Stimulated activated CD8-positive, alpha-beta memory T cell treated with anti-CD3 and anti-CD28 coated beads, Interleukin-12 subunit alpha, Interleukin-12 subunit beta, amount 100 ng/mL, for 1 hour (primary cell): ENCODE data around the gene HAUS7.
A peak's percentile ranks its signal among the peaks of the same experiment; 100 is the strongest.

Experiments used
- DNase-seq: peaks from one replicate; pipeline ENCODE4 v3.0.0-alpha.2; 2020; ENCODE audit warnings: low read depth

HAUS7 gene

DNA sequence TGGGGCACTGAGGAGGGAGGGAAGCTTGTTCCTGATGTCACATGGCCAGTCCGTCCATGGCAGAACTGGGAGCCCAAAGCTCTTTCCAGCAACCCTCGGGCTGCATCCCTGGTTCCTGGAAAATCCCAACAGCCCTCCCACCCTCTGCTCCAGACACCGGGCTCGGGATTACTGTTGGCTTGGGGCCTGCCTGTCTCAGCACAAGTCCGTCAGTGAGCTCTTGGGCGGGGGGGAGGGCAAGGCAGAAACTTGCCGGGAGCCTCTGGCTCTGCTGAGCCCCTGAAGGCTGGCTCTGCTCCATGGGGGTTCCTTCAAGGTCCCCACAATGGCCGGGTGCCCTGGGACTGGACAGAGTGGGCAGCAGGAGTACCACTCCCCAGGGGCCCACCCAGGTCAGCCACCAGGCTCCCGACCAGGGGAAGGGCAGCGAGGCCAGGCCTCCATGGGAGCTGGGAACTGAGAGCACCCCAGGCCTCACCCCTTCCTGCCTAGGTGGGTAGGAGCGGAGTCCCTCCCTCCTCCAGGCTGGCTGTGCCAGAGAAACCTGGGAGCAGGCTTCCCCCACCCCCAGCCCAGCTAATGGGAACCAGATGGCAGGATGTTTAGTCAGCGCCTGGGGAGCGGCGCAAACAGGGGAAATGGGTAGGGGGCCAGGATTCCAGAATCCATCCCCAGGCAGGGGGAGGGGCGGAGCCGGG, 6.4 kb upstream of the HAUS7 start:
- no peak for DNase-seq

DNA sequence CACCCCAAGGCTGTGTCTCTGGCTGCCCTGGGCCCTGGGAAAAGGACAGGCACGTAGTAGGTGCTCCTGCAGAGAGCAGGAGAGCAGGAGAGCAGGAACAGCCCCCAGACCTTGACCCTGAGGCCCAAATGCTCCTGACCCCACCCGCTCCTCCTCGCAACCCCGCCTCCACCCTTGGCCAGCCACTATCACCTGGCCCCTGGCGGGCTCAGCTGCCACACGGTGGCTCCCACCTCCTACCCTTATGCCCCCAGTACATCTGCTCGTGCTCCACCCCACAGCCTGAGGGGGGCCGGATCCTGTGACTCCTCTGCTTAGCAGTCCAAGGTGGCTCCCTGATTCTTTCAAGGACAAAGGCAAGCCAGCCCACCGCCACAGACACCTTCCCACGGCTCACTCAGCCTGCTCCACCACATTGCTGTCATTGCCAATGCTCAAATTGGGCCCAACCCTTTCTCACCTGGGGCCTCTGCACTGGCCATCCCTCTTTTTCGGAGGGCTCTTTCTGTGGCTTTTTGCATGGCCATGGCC, 5.4 kb upstream of the HAUS7 start:
- no peak for DNase-seq

DNA sequence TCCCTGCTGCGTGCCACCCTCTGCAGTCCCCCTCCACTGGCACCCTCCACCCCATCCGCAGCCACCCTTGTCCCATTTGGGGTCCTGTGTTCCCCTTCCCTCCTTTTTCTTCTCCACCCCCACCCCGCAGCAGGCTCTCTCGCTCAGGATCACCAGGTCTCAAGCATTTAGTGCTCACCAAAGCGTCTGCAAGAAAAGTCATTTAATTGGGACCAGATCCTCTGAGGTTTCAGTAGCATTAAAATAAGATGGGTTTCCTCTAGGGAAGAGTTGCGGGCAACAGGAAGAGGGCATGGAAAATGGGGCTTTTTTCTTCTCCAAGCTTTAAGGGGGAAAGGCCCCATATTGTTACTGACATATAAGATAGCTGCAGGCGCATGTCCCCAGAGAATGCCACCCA, 4.9 kb upstream of the HAUS7 start:
- DNase-seq: no peak

DNA sequence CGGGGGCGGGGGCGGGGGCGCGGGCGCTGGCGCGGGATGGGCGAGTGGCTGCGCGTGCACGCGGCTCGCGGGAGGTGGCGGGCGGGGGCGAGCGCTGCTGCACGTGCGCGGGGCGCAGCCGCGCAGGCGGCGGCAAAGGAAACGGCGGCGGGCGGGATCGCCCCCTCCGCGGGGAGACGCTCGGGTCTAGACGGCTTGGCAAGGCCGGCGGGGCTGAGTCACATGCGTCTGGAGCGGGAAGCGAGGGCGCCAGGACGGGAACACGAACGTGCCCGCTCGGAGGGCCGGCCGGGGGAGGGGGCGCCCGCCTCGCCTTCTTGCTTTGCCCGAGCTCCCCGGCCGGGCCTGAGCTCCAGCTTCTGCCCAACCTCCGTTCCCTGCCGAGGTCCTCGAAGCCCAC, 4.3 kb upstream of the HAUS7 start:
- no peak for DNase-seq

DNA sequence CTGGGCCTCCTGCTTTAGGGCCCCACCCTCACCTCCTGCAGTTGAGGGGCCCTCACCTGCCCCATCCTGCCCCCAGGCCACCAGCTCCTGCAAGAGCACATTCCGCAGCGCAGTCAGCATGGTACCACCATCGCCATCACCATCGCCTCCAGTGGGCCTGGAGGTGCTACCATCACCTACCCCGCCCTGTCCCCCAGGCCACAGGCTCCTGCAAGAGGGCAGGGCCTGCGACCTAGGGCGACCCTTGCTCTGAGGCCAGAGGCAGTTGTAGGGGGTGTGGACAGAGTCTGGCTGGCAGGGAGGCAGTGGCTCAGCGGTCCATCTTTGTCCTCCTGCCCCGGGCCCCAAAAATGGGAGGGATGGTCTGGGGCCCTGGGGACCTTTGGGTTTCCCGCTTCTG, 3.9 kb upstream of the HAUS7 start:
- no peak for DNase-seq

DNA sequence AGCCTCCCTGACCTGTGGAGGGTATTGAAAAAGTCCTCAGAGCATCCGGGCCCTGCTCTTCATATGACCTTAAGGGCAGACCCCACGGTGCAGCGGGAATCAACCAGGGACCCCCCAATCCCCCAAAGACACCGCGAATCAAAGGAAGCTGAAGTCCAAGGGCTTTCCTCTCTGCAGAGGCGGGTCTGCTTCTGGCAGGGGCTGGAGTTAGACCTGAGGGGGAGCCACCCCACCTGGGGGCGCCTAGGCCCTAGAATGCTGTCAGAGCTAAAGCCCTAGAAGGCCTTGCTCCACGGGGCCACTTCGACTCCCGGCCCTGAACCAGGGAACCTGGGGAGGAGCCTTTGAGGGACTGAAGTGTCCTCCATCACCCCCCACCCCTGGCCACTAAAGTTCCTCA, 2.8 kb upstream of the HAUS7 start:
- no peak for DNase-seq

DNA sequence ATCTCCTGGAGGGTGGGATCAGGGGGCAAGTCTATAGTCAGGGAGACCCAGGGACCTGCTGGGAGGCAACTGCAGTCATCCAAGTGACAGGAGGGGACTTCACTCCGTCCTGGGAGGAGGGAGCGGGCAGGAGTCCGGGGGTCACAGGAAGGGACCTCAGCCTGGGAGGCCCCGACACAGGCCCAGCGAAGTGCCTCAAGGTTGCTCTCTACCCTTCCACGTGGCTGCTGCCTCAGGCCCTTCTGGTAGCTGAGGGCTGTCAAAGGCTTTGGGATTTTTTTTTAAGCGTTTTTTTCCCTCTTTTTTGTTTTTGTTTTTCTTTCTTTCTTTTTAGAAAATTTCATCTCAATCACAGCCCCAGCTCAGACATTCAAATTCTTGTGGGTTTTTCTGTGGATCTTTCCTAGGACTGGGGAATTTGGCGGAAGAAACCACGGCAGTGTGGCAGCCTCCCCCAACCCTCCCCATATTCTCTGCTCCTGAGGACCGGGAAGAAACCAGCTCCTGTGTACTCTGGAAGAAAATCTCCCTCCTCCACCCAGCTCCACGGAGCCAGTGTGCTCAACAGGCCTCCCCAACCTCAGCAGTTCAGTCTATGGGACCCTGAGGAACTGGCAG, 1.4 kb upstream of the HAUS7 start:
- no peak for DNase-seq

DNA sequence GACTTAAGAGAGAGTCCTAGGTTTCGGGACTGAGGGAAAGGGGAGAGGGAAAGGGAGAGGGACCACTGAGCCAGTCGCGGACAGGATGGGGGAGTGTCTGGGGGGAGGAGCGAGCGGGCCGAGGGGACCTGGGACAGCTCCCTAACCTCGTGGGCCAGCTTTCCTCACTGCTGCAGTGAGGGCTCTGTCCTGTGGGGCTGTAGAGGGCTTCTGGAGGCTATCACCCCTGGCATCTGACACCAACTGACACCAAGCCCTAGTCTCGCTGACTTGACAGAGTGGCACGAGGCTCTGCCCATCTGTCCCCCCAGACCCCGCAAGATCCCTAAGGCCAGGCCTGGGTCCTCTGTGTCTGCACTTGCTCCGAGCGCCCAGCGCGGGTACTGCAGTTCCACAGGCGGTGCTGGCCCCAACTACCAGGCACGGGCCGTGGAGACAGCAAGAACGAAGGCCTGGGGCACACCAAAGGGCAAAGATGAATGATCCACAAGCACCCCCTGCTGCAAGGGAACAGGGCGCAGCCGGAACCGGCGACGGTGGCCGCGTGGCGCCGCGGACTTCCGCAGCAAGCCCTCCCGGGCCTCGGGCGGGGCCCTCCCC, 465 bp downstream of the HAUS7 start:
- DNase-seq: no peak

DNA sequence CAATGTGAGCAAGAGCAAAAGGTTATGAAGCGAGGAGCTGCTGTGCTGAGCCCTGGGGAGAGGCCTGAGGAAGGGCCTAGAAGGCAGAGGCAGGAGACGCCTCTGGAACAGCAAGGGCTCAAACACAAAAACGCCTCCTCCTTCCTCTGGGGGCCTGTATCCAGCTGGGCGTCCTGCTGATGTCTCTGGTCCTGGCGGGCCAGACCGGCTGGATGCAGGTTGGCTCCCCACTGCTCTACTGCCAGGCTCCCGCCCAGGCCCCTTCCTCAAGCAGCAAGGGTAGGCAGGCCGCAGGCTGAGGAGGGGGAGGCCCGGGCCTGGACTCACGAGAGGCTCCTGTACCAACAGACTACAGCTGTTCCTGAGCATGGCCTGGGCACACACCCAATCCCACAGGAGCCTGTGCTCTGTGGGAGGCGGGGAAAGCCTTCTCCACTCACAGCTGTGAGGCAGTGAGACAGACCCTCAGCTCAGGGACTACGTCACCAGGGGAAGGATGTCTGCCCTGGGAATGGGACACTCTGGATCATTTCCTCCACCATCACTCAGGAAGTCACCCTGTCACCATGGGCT, 2.3 kb downstream of the HAUS7 start:
- DNase-seq: no peak

DNA sequence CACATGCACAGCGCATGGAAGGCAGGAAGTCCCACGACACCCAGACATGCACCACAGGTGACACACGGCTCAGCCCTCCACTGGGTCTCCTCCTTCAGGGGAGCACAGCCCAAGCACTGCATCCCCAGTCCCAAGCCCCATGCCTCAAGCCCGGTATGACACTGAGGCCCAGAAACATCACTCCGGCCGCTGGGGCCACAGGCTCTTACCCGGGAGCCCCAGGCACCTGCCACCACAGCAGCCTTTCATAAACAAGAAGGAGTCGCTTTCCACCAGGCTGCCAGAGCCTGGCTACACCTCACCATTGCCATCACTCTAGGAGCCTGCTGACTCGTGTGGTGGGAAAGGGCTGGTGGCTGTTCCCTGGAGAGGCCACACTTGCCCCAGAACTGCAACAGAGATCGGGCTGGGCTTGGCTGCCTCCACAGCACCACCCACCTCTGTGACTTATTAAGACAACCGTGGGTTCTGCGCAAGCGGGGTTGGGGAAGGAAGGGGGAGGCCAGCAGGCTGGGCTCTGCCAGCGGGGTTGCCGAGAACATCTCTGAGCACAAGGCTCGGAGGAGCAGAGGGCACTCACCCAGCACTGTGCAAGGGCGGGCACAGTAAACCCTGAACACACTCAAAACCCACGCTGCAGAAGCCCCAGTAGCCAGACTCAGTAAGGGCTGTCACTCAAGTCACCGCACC, 4.5 kb downstream of the HAUS7 start:
- no peak for DNase-seq

DNA sequence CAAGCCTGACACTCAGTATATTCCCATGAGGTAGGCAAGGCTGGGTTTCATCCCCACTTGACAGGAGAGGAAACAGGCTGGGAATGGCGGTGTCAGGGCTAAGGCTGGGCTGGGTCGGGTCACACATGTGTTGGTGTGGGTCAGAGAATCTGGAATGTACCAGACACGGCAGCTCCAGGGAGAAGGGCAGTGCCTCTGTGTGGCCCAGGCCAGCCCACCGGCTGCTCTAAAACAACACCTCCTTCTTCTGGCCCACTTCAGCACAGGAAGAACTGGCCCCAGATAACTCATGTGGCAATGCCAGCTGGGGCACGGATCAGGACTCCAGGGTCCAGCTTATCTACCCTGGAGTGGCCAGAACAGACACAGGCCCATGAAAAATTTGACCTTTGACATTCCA, 6.3 kb downstream of the HAUS7 start:
- DNase-seq: no peak

DNA sequence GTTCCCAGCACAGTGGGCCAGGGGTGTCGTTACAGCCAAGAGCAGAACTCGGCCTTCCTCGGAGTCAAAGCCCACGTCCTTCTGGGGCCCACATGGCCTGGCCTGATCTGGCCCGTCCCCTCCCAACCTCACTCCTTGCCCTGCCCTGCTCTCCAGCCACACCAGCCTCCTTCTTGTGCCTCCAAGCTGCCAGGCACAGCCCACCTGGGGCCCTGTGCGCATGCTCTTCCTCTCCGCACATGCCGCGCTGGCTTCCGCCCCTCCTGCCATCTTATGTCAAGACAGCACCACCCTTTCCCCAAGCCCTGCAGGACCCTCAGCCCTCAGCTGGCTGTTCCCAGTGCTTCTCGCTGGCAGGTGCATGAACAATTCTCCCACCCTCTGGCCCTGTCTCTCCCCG, 6.8 kb downstream of the HAUS7 start:
- DNase-seq: no peak

DNA sequence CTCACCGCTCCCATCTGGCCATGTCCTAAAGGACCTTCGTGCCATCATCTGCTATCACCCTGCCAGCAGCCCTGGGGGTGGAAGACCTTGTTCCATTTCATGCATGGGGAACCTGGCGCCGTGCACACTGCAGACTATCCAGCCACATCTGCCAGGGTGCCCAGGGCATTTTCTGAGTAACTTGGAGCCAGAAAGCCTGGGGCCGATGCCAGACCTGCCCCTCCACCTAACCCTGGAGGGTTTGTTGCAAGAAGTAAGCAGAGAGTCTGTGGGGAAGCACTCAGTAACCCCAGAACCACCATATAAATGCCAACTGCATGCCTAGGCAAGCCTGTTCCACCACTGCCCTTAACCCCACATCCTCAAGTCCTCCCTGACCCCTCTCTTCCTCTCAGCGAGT, 7.3 kb downstream of the HAUS7 start:
- no peak for DNase-seq

DNA sequence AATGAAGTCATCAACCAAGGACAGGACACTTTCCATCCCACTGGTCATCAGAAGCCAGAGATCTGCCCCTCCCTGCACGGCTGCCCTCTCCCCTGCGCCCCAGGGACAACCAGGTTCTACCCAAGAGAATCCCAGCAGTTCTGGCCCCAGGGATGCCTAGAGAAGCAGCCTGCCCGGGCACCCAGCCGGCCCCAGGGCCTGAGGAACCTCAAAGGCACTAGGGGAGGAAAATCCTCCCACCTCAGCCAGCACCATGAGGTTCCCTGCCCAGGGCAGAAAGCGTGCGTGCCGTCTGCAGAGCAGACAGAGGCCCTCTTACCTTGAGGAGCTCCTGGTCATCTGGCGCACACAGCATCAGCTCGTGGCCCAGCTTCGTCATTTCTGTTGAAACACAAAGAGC, 8.1 kb downstream of the HAUS7 start:
- DNase-seq: no peak

DNA sequence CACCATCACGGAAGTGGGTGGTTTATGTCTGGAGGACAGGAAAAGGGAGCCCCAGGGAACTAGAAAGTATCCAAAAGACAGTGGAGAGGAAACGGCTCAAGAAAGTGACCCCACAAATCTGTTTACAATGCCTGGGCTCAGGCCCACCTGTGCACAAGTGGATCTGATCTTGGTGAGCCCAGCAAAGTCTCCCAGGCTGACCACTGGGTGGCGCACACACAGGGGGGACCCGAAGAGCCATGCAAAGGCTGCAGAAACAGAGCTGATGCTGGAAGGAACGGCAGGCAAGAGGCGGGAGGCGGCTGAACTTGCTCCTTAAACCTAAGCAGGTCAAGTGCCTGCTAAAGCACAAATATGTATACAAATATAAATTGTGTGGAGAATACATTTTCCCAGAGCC, 9.6 kb downstream of the HAUS7 start:
- DNase-seq: peak; percentile 15

DNA sequence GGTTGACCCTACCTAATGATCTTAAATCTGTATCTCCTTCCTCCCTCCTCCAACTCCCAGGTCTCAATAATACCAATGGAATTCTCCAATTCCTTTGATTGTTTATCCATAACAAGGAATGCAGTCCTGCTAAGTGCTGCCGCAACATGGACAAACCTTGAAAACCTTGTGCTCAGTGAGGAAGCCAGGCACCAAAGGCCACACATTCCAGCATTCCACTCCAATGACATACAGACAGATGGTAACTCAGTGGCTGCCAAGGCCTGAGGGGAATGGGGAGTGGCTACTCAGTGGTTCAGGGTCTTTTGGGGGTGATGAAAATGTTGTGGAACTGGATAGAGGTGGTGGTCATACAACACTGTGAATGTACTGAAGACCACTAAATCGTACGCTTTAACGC, 10.4 kb downstream of the HAUS7 start:
- DNase-seq: no peak

DNA sequence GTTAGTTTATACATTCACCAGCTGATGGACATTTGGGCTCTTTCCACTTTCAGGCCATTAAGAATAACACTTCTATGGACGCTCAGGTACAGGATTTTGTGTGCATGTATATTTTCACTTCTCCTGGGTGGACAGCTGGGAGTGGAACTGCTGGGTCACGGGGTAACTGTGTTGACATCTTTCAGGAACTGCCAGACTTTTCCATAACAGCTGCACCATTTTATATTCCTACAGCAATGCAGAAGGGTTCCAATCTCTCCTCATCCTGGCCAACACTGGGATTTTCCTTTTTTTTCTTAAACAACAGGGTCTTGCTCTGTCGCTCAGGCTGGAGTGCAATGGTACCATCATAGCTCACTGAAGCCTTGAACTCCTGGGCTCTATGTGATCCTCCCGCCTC, 11.9 kb downstream of the HAUS7 start:
- no peak for DNase-seq

DNA sequence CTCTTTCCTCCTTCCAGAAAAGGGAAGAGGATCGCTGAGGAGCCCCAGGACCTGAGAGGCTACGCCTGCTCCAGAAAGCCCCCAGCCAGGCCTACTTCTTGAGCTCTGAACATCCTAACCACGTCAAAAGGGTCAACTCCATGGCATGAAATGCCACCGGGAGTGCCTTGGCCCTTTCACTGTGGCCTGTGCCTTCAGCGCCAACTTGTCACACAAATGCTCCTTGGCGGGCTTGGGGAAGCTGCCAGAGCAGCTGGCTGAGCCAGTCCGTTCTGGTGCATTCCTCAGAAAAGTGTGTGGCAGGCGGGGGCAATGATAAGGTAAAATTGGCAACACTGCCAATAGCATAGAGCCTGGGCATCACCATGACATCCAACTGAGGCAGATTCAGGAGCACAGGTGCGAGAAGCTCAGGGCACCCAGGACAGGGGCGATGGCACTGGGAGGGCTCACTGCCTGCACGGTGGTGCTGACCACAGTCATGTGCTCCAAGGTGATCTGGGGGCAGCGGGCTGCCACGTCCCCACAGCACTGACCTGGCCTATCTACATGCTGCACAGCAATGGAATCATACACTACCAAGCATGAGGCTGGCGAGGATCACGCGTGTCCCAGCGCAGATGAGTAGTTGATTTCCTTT, 12.4 kb downstream of the HAUS7 start:
- no peak for DNase-seq

DNA sequence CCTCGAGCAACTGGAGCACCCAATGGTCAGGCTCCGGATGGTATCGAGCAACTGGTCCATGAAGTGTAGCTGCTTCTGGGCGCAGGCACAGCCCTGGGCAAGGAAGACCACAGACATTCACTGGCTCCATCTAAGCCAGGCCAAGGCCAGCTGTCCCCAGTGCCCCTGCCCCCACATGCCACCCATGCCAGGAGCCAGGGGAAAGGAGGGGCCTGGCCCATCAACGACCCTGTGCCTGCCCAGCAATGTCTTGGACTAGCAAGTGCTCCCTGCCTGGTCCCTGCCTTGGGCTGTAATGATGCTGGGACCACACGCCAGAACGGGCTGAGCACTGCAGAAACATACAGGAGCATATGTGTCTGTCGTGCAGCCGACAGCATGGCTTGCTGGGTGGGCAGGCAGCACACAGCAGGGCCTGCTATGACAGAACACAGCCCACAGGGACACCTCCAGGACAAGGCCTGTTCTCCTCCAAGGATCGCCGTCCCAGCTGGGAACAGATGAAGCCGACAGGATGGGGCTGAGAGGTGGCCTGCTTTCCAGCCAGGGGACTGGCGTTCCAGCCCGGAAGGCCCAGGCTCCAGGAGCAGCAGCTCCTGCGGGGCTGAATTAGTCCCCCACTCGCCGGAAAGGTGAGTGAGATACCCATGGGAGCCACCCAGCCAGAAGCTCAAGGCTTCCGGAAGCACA, 13.1 kb downstream of the HAUS7 start:
- DNase-seq: no peak

DNA sequence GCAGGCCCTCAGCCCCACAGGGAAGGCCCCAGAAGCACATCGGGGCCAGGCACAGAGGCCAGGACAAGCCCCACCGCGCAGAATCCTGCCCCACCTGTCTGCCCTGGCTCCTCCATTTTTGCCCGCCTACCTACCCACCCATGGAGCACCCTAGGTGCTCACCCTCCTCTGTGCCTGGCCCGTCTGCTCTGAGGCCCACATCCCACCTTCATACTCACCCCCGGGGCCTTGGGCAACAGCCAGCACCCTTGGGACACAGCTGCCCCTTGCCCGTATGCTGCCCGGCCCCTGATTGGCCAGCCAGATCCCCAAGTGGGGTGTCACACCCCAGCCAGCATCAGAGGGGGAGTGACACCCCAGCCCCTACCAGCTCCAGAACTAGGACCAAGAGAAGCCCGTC, 13.7 kb downstream of the HAUS7 start:
- no peak for DNase-seq

DNA sequence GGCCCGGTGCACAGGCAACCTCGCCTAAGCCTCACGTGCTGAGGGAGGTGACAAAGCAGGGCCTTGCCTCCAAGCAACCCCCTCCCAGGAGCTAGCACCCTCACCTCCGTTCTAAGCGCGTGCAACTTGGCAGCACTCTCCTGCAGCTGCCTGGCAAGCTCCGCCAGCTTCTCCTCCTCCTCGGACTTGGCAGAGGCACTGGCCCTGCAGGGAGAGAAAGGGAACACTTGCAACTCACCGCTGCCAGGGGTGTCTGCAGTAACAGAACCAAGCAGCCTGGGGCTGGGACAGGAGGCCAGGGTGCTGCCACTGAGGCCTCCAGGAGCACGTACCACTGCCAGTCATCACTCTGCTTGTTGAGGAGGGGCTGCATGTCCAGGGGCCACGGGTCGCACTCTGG, 14.2 kb downstream of the HAUS7 start:
- DNase-seq: no peak

DNA sequence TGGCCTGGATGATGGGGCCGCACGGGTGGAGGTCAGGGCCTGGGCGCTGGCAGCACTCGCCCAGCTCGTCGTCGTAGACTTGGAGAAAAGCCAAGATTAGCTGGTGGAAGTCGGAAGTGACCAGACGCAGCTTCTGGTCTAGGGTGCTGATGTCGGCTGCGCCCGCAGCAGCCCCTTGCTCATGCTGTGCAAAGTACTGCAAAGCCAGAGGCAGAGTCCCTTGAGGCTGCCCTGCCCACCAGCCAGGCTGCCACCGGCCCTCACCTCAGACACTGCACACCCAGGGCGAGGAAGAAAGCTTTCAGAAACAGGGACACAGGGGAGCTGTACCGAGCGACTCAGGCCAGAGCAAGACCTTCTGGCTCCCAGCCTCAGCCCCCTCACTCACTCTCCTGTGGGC, 14.8 kb downstream of the HAUS7 start:
- no peak for DNase-seq
